NOMO-1 treated with dmso at 0.1 percent for 144 hours (cell line): ENCODE data around the gene PPP2R2B.

Source experiments
- DNase-seq: peaks from one replicate; lab custom pipeline; 2025; ENCODE audit not compliant: unreplicated experiment; lab: John Stamatoyannopoulos, UW

PPP2R2B gene

GRCh38 chr5:146878476-146879172, at the start of gene PPP2R2B:
Gene PPP2R2B (minus strand): TSS chr5:146878757.
- DNase-seq, result no peak

- DNase-seq, result no peak
Observed at GRCh38 chr5:146924132-146924531, 45.6 kb upstream of the PPP2R2B start.

- no peak for DNase-seq
Observed at GRCh38 chr5:146921225-146921624, 42.7 kb upstream of the PPP2R2B start.

- DNase-seq, result no peak
Observed at GRCh38 chr5:146920351-146920881, 41.9 kb upstream of the PPP2R2B start.

GRCh38 chr5:146919304-146919703, 40.7 kb upstream of the PPP2R2B start:
- no peak for DNase-seq

GRCh38 chr5:146917931-146918330, 39.4 kb upstream of the PPP2R2B start:
- no peak for DNase-seq

- DNase-seq, result no peak
Observed at GRCh38 chr5:146912874-146913273, 34.3 kb upstream of the PPP2R2B start.

- no peak for DNase-seq
Observed at GRCh38 chr5:146910239-146910638, 31.7 kb upstream of the PPP2R2B start.

GRCh38 chr5:146909255-146910068, 30.9 kb upstream of the PPP2R2B start:
- DNase-seq, result no peak

- no peak for DNase-seq
Observed at GRCh38 chr5:146906803-146907202, 28.2 kb upstream of the PPP2R2B start.

- DNase-seq, result no peak
Observed at GRCh38 chr5:146904890-146905289, 26.3 kb upstream of the PPP2R2B start.

- no peak for DNase-seq
Observed at GRCh38 chr5:146903789-146904188, 25.2 kb upstream of the PPP2R2B start.

- DNase-seq, result no peak
Observed at GRCh38 chr5:146902471-146902870, 23.9 kb upstream of the PPP2R2B start.

- DNase-seq, result no peak
Observed at GRCh38 chr5:146897061-146897460, 18.5 kb upstream of the PPP2R2B start.

GRCh38 chr5:146894753-146895521, 16.4 kb upstream of the PPP2R2B start:
- no peak for DNase-seq

GRCh38 chr5:146893991-146894390, 15.4 kb upstream of the PPP2R2B start:
- DNase-seq, result no peak

- DNase-seq, result no peak
Observed at GRCh38 chr5:146892231-146892630, 13.7 kb upstream of the PPP2R2B start.

GRCh38 chr5:146891511-146891910, 13.0 kb upstream of the PPP2R2B start:
- no peak for DNase-seq

- no peak for DNase-seq
Observed at GRCh38 chr5:146890731-146891440, 12.3 kb upstream of the PPP2R2B start.

GRCh38 chr5:146890066-146890465, 11.5 kb upstream of the PPP2R2B start:
- no peak for DNase-seq

GRCh38 chr5:146889169-146889568, 10.6 kb upstream of the PPP2R2B start:
- DNase-seq, result no peak
